Astrocyte of the spinal cord (primary cell): Measurements from ENCODE around the gene FZD2.

Experiments used
- DNase-seq: peaks from one replicate; pipeline ENCODE4 v3.0.0; 2011; ENCODE audit warnings: low read depth, low spot score
- H3K4me3 ChIP-seq: 2 replicates; pipeline ENCODE4 v1.5.1; 2011; ENCODE audit warnings: low read depth, mild to moderate bottlenecking, low read length, moderate library complexity
- CTCF ChIP-seq: IDR thresholded peaks from 2 replicates; pipeline ENCODE4 v1.5.1; 2012; ENCODE audit warnings: low read depth, mild to moderate bottlenecking, low read length, inconsistent platforms
- in situ Hi-C: cut with HindIII; loops from 2 replicates; pipeline ENCODE4 v1.10.0; 2017; ENCODE audit warnings: low sequenced_read_pairs

Gene FZD2

GRCh38 chr17:44608727-44609435 lies 51.6 kb downstream of the FZD2 start:
- in situ Hi-C loops, result no loop called here
- no peak for TF ChIP-seq CTCF
- DNase-seq, result no peak
- no peak overlapping the region for H3K4me3 ChIP-seq

- DNase-seq, result no peak
- TF ChIP-seq CTCF, result no peak
- H3K4me3 ChIP-seq, result no peak overlapping the region
- in situ Hi-C loops, result no loop called here
These were observed 53.0 kb downstream of the FZD2 start for GRCh38 chr17:44610331-44610730.
